Gastrocnemius medialis (tissue), 4 donors: ENCODE data around the gene GNB4. TPM values are rescaled to one million over a fixed set of nuclear protein-coding genes. Genes with fewer than 3 reads are reported as not detected.

Experiments used
- ATAC-seq, 2 donors: fragments of 150-250 bp; one replicate each; pipeline ENCODE4 v1.9.1; 2016
- DNase-seq, 2 donors: peaks; one replicate each; pipeline ENCODE4 v3.0.0-alpha.2; 2019
- H3K27ac ChIP-seq, 4 donors: fragments of 200-600 bp; sonication (generic); 1 replicate in 1 of 4; 2 replicates in 3 of 4; pipeline ENCODE4 v1.5.1; 2016 to 2018; ENCODE audit warnings: mild to moderate bottlenecking in 2 of 4, moderate library complexity in 1 of 4
- H3K27me3 ChIP-seq, 3 donors: fragments of 200-600 bp; sonication (generic) in 2 of 3; 1 replicate in 1 of 3; 2 replicates in 2 of 3; pipeline versions ENCODE4 v1.5.1 to v1.6.0; 2016 to 2019; ENCODE audit warnings: mild to moderate bottlenecking in 1 of 3, moderate library complexity in 1 of 3
- H3K36me3 ChIP-seq, 2 donors: fragments of 200-600 bp; sonication (generic) in 1 of 2; one replicate each; pipeline ENCODE4 v1.5.1; 2017 to 2018
- H3K4me1 ChIP-seq, 2 donors: fragments of 200-600 bp; sonication (generic) in 1 of 2; one replicate each; pipeline ENCODE4 v1.5.1; 2016 to 2017; ENCODE audit warnings: mild to moderate bottlenecking in 2 of 2
- H3K4me3 ChIP-seq, 4 donors: fragments of 200-600 bp; sonication (generic) in 3 of 4; 1 replicate in 1 of 4; 2 replicates in 3 of 4; pipeline ENCODE4 v1.5.1; 2016 to 2019; ENCODE audit warnings: mild to moderate bottlenecking in 2 of 4
- H3K9me3 ChIP-seq, 3 donors: fragments of 200-600 bp; sonication (generic) in 2 of 3; 1 replicate in 1 of 3; 2 replicates in 2 of 3; pipeline ENCODE4 v1.5.1; 2016 to 2019
- POLR2A ChIP-seq, 2 donors: fragments of 450-650 bp; IDR thresholded peaks; one replicate each; pipeline ENCODE4 v1.6.1; 2017; ENCODE audit warnings: antibody characterized with exemption in 2 of 2, mild to moderate bottlenecking in 2 of 2, moderate library complexity in 2 of 2
- in situ Hi-C, 4 donors: fragments of 200-750 bp; cut with MboI; loops; one replicate each; pipeline versions ENCODE4 v1.15.0 to v1.8.0; 2017; ENCODE audit warnings: low sequenced_read_pairs in 4 of 4
- intact Hi-C: fragments of 100-400 bp; cut with DNase I; formaldehyde crosslinking; loops from one replicate; pipeline ENCODE4 v1.15.1; 2023; ENCODE audit warnings: low total_unique reads
- total RNA-seq, 4 donors: library from RNA; depleted of rRNA; stranded (reverse); fragments of >200 nt; gene quantifications; one replicate each; pipeline versions ENCODE4 v1.1.0 to v1.2.3, GENCODE V29; 2016
- TF ChIP-seq, protein P1 (sequence below), 5 experiments: fragments of 450-650 bp in 3 of 5; fragments of 200-600 bp in 2 of 5; sonication (generic) in 2 of 5; IDR thresholded peaks in 4 of 5; conservative IDR thresholded peaks in 1 of 5; 1 replicate in 4 of 5; 2 replicates in 1 of 5; pipeline ENCODE4 v1.5.1; 2016 to 2019; ENCODE audit warnings: antibody characterized with exemption in 5 of 5, mild to moderate bottlenecking in 3 of 5, moderate library complexity in 3 of 5

GNB4 gene
- total RNA-seq, 4 donors from 2014 or later = 3.4 to 4.9 (median 3.7) TPM

GRCh38 chr3:179450261-179450701 lies 989 bp downstream of the GNB4 start:
- DNase-seq (no peak), ATAC-seq (no peak)
- Histone ChIP-seq H3K27me3 (peaks cover 0 to 30% (median 6%) of the 10 kb centered on the region in 3 donors), H3K9me3 (no peaks in the 10 kb centered on the region), H3K27ac (peak overlapping the region; percentile 61 to 80 (median 74)), H3K36me3 (no peaks in the 10 kb centered on the region), H3K4me3 (peak overlapping the region; percentile 58 to 68 (median 63)), H3K4me1 (peaks cover 0 to 19% of the 10 kb centered on the region in 2 donors)
- intact Hi-C loops (no loop called here), in situ Hi-C loops (no loop called here)
- TF ChIP-seq, protein P1, sequence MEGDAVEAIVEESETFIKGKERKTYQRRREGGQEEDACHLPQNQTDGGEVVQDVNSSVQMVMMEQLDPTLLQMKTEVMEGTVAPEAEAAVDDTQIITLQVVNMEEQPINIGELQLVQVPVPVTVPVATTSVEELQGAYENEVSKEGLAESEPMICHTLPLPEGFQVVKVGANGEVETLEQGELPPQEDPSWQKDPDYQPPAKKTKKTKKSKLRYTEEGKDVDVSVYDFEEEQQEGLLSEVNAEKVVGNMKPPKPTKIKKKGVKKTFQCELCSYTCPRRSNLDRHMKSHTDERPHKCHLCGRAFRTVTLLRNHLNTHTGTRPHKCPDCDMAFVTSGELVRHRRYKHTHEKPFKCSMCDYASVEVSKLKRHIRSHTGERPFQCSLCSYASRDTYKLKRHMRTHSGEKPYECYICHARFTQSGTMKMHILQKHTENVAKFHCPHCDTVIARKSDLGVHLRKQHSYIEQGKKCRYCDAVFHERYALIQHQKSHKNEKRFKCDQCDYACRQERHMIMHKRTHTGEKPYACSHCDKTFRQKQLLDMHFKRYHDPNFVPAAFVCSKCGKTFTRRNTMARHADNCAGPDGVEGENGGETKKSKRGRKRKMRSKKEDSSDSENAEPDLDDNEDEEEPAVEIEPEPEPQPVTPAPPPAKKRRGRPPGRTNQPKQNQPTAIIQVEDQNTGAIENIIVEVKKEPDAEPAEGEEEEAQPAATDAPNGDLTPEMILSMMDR (IDR thresholded peaks at IDR 0.05 in 4 of 5, conservative IDR thresholded peaks at IDR 0.05 in 1 of 5) = no peak
- TF ChIP-seq POLR2A (IDR thresholded peaks at IDR 0.05) = no peak

DNA sequence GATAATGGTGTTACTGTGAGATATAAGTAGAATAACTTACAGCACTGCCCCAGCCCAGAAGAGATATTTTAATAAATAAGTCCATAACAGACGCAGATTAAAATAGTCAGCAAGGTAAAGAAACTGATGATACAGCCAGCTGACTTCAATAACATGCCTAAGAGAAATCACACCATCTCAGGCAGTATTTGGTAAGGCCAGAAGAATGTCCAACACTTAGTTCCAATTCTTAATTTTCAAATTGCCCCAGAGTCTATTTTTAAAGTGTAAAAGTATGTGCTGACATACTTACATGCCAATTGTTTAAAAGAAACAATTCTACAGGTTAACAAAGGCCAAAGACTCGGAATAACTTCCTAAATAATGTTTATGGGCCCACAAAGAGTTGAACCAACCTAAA lies 1.6 kb downstream of the GNB4 start:
- TF ChIP-seq, protein P1 (IDR thresholded peaks at IDR 0.05 in 4 of 5, conservative IDR thresholded peaks at IDR 0.05 in 1 of 5) = no peak
- no peak for TF ChIP-seq POLR2A (IDR thresholded peaks at IDR 0.05)
- DNase-seq = no peak
- H3K4me1 ChIP-seq = peaks cover 0 to 19% of the 10 kb centered on the region in 2 donors
- no peaks in the 10 kb centered on the region for H3K9me3 ChIP-seq
- peak overlapping the region; percentile 58 to 68 (median 63) for H3K4me3 ChIP-seq
- H3K36me3 ChIP-seq = no peaks in the 10 kb centered on the region
- in situ Hi-C loops = no loop called here
- intact Hi-C loops = no loop called here
- H3K27ac ChIP-seq = peak overlapping the region in 3 of 4 donors; percentile 68 to 80 (median 80)
- H3K27me3 ChIP-seq = peaks cover 0 to 30% (median 6%) of the 10 kb centered on the region in 3 donors
- ATAC-seq = no peak

- ATAC-seq = no peak
- TF ChIP-seq, protein P1 (IDR thresholded peaks at IDR 0.05 in 4 of 5, conservative IDR thresholded peaks at IDR 0.05 in 1 of 5) = no peak
- no peak for TF ChIP-seq POLR2A (IDR thresholded peaks at IDR 0.05)
- Histone ChIP-seq H3K27me3 (peaks cover 0 to 23% (median 4%) of the 10 kb centered on the region in 3 donors), H3K27ac (no peak overlapping the region), H3K4me3 (no peak overlapping the region), H3K9me3 (no peaks in the 10 kb centered on the region), H3K4me1 (peaks cover 0 to 18% of the 10 kb centered on the region in 2 donors), H3K36me3 (no peaks in the 10 kb centered on the region)
- in situ Hi-C loops (no loop called here), intact Hi-C loops (no loop called here)
- DNase-seq = no peak
Observed at GRCh38 chr3:179447251-179447650, 4.0 kb downstream of the GNB4 start.

DNA sequence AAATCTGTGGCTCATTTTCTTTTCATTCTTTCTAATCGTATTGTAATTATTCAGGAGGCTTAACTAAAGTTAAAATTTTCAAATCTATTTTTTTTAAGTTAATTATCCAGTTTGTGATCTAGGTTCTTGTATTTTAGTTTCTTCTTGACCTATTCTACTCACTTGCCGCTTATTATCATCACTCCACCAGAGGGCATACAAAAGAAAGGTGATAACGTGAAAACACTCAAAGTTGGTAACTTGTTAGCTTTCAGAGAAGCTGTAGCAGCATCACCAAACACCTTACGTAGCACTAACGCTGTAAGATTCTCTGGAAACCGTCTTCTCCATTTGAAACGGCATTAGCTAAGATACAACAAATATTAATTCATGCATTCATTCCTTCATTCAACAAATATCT lies 4.8 kb downstream of the GNB4 start:
- no peaks in the 10 kb centered on the region for H3K9me3 ChIP-seq
- H3K4me1 ChIP-seq = peaks cover 0 to 12% of the 10 kb centered on the region in 2 donors
- intact Hi-C loops = no loop called here
- peaks cover 0 to 16% (median 0%) of the 10 kb centered on the region in 3 donors for H3K27me3 ChIP-seq
- no peaks in the 10 kb centered on the region for H3K36me3 ChIP-seq
- TF ChIP-seq POLR2A (IDR thresholded peaks at IDR 0.05) = no peak
- TF ChIP-seq, protein P1 (IDR thresholded peaks at IDR 0.05 in 4 of 5, conservative IDR thresholded peaks at IDR 0.05 in 1 of 5) = peak in 1 of 5 experiments; percentile 27
- H3K27ac ChIP-seq = no peak overlapping the region
- no peak overlapping the region for H3K4me3 ChIP-seq
- no peak for DNase-seq
- in situ Hi-C loops = no loop called here
- no peak for ATAC-seq

DNA sequence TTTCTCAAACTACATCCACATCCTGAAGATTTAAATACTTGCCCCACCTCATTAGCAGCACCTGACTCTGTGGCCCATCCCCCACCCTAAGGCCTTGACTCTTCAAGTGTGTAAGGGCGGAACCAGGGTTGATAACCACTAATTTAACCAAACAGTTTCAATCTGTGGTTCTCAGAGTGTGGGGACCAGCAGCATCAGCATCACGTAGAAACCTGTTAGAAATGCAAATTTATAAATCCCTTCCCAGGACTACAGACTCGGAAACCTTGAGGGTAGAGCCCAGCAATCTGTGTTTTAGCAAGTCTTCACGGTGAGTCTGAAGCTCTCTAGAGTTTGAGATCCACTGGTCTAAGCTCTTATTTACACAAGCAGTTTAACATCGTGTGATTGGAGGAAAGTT lies 12.4 kb downstream of the GNB4 start:
- intact Hi-C loops = no loop called here
- H3K27ac ChIP-seq = no peak overlapping the region
- no peaks in the 10 kb centered on the region for H3K4me1 ChIP-seq
- TF ChIP-seq POLR2A (IDR thresholded peaks at IDR 0.05) = no peak
- TF ChIP-seq, protein P1 (IDR thresholded peaks at IDR 0.05 in 4 of 5, conservative IDR thresholded peaks at IDR 0.05 in 1 of 5) = no peak
- ATAC-seq = no peak
- H3K9me3 ChIP-seq = no peaks in the 10 kb centered on the region
- no peak for DNase-seq
- no peaks in the 10 kb centered on the region for H3K36me3 ChIP-seq
- H3K27me3 ChIP-seq = no peaks in the 10 kb centered on the region
- no peak overlapping the region for H3K4me3 ChIP-seq
- in situ Hi-C loops = no loop called here
